ENCODE data around the gene ZC3H7B.
"Not testable (repeated sequence)": the region's sequence is repeated elsewhere in the genome, so short reads cannot be mapped to it uniquely, and the experiment has no call there.

ZC3H7B gene

GRCh38 chr22:41301085-41302020 is at the start of gene ZC3H7B:
Gene ZC3H7B, plus strand, starts transcription at chr22:41301525. Its CDS starts 19,136 bp downstream, at chr22:41320661.
- peak; percentile 69 for DNase-seq (ENCODE audit: low read depth)

GRCh38 chr22:41252365-41252764 is 49.0 kb upstream of the ZC3H7B start:
- DNase-seq (ENCODE audit: low read depth) = no peak

DNA sequence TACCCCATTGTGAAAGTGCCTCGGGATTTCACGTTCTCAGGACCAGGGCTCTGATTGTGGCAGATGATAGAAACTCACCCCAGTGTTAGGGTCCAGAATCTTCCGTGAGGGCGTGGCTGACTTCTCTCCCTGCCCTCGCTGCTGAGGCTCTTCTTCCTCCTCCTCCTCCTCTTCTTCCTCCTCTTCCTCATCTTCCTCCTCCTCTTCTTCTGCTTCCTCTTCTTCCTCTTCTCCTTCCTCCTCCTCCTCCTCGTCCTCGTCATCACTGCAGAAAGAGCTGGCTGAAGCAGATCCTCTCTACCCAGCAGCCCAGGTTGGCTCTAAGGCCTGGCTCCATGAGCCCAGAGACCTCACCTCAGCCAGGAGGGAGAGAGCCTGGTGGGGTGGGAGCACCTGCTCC is 47.1 kb upstream of the ZC3H7B start:
- DNase-seq (ENCODE audit: low read depth) = no peak

DNA sequence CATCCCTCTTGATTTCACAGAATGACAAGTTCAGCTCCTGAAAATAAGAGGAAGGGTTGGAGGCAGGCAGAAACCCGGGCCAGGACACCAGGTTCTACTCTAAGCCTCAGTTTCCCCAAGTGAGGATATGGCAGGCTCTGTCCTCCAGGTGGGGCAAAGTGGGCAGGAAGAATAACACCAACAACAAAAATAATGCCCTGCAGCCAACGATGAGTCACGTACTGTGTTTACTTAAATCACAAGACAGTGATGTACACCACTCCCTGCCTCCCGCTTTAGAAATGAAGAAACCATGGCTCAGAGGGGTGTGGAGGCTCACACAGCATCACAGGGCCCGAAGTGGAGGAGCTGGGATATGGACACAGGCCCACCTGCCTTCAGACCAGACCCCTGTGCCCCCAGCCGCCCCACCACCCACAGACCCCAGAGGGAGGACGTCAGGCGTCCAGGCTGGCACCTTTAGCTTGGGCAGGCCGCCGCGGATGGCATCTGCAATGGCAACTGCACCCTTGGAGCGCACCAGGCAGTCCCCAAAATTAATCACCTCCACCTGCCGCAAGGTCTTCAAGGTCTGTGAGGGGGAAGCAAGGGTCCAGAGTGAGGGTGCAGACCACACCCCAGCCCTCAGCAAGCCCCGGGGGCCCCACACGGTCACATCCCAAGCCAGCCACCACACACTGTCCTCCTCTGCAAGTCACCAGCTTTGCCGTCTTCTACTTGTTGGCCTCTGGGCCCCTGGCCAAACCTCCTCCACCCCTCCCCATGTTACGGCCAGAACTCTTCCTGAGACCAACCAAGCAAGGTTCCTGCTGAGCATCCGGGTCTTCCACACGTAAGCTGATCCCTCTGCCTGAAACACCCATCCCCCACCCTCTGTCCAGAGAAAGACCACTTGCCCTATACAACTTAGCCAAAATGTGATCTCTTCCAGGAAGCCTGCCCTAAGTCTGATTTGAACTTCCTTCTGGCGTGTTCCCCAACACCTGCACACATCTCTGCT is 44.8 kb upstream of the ZC3H7B start:
- no peak for DNase-seq (ENCODE audit: low read depth)

DNA sequence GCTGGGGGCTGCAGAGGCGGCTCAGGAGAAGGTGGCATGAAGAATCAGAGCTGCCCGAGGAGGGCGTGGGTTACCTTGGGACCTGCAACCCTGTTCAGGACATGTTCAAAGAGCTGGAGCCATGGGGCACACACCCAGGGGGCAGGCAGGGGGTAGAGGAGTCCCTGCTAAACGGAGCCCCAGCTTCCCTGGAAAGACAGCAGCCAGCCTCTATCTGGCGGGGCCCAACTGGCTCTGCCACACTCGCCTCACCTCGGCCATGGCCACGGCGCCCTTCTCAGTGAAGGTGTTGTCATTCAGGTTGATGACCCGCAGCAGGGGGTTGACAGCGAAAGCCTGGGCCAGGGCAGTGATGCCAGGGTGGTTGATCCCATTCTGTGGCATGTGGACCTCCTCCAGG is 43.6 kb upstream of the ZC3H7B start:
- no peak for DNase-seq (ENCODE audit: low read depth)

DNA sequence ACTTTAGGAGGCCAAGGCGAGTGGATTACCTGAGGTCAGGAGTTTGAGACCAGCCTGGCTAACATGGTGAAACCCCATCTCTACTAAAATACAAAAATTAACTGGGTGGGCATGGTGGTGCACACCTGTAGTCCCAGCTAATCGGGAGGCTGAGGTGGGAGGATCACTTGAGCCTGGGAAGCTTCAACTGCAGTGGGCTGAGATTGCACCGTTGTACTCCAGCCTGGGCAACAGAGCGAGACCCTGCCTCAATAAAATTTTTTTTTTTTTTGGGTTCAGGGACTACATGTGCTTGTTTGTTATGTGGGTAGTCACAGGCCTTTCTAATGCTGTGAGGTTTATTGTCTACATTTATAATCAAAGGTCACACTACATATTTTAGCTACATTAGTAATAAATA is 41.6 kb upstream of the ZC3H7B start:
- not testable (repeated sequence) for DNase-seq (ENCODE audit: low read depth)

DNA sequence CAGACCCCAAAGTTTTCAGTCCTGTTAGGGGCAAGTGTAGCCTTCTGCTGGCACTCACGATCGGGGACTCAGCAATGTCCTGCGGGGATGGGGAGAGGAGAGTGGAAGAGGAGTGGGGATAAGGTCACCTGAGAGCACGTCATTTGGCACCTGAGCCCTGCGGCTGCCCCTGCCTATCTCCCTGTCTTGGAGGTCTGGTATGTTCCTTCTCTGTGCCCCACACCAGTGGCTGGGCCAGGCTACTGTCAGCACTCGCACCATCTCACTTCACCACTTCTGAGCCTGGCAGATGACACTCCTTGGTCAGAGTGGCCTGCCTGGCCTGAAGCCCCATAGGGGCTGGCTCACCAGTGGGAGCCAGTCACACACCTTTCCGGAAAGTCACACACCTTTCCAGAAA is 40.5 kb upstream of the ZC3H7B start:
- no peak for DNase-seq (ENCODE audit: low read depth)

GRCh38 chr22:41261541-41262249 is 39.6 kb upstream of the ZC3H7B start:
- no peak for DNase-seq (ENCODE audit: low read depth)

DNA sequence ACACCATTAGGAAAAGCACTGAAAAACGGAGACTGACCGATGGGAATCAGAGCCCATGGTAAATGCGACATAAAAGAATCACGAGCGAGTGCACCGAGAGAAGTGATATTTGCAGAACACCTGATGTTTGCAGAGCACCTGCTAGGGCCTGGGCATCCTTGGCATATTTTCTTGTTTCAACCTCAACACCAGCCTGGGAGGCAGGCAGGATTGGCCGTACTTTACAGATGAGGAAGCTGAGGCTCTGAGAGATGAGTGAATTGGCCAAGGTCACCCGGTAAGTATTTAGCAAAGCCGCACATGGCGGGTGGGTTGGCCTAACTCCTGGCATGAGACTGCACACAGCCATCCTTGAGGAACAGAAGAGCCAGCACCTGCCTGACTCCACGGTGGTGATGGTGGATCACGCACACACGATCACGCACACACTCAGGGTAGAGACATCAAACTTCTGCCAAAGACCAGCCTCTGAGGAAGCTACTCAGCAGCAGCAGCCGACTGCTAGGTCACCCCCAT is 39.0 kb upstream of the ZC3H7B start:
- no peak for DNase-seq (ENCODE audit: low read depth)

DNA sequence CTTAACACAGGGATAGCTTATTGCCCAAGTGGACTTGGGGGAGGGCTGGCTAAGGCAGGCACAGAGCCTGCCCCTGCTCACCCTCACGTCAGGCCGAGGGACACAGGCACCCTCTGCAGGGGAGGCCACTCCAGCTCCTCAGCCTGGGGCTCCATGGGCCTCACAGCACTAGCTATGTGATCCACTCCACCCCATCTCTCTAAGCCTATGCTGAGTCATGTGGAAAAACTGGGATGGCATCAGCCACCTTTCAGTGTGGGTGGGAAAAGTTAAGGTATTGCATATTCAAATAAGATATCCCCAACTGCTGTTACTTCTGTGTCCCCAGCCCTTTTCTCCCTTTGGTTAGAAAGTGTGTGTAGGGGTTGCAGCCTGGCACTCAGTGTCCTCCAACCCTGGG is 37.6 kb upstream of the ZC3H7B start:
- no peak for DNase-seq (ENCODE audit: low read depth)

GRCh38 chr22:41264408-41264941 is 36.9 kb upstream of the ZC3H7B start:
- DNase-seq (ENCODE audit: low read depth) = no peak

- DNase-seq (ENCODE audit: low read depth) = no peak
These were observed 33.4 kb upstream of the ZC3H7B start for GRCh38 chr22:41267958-41268357.

DNA sequence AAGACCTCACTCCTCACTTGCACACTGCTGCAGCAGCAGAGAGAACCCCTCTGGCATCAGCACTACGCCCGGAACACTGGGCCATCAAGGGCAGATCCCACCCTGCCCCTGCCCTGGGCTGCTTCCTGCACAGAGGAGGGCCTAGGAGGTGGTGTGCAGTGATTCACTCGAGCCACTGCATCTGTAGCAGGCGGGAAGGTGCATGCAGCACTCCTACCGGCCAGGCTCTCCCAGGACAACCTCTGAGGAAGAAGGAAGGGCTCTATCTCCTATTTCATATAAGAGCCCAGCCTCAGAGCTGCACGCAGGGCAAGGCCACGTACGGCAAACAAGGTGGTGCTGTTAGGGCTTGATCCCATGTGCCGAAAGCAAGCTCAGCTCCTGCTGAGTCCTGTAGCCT is 29.5 kb upstream of the ZC3H7B start:
- DNase-seq (ENCODE audit: low read depth) = no peak

GRCh38 chr22:41273128-41273527 is 28.2 kb upstream of the ZC3H7B start:
- DNase-seq (ENCODE audit: low read depth) = no peak

- no peak for DNase-seq (ENCODE audit: low read depth)
These were observed 26.5 kb upstream of the ZC3H7B start for GRCh38 chr22:41274856-41275255.

DNA sequence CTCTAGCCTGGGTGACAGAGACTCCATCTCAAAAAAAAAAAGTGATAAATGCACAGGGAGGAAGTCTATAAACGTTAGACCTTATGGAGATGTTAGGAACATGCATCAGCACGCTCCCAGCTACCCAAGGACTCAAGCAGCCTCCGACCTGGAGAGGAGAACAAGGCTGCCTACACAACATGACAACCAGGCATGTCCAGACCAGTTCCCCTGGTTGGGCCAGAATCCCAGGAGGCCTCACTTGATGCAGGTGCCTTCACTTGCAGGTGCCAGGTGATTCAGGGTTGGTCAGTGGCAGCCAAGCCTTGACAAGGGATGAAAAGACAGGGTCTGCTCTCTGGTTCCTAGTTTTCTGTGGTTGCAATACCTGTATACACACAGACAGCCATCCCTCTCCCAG is 21.3 kb upstream of the ZC3H7B start:
- no peak for DNase-seq (ENCODE audit: low read depth)

DNA sequence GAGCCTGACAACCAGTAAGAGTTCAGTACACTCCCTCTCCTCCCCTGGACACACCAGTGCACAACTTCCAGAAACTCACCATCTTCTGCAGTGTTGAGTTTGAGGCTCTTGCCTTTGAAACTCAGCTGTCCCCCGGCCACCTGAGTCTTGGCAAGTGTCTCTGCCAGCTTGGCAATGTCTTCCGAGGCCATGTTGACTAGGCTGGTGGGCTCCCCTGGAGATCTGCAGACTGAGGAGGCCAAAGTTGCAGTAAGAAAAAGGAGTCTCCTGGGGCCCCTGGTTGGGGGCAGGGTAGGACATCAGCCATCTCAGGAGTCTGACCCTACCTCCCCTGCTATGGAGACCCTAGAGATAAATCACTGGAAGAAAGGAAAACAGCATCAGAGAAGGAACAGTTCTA is 20.5 kb upstream of the ZC3H7B start:
- no peak for DNase-seq (ENCODE audit: low read depth)

GRCh38 chr22:41284465-41284864 is 16.9 kb upstream of the ZC3H7B start:
- no peak for DNase-seq (ENCODE audit: low read depth)

- DNase-seq (ENCODE audit: low read depth) = peak; percentile 64
These were observed 15.9 kb upstream of the ZC3H7B start for GRCh38 chr22:41285441-41285819.

GRCh38 chr22:41285820-41286638 is 15.3 kb upstream of the ZC3H7B start, which contains the start of gene RANGAP1:
Gene RANGAP1, minus strand, starts transcription at chr22:41286187. Its CDS starts 5,143 bp downstream, at chr22:41281044.
- DNase-seq (ENCODE audit: low read depth) = peak; percentile 95

All from activated T-cell treated with anti-CD3 and anti-CD28 coated beads for 1 hour (primary cell).